B cell (primary cell): ENCODE data around the gene DEFB131A.
"Not testable (repeated sequence)": the region's sequence is repeated elsewhere in the genome, so short reads cannot be mapped to it uniquely, and the experiment has no call there.

ENCODE experiments used
- EZH2 ChIP-seq: IDR thresholded peaks from 2 replicates; pipeline ENCODE4 v1.6.1; 2012; ENCODE audit warnings: borderline replicate concordance, low read depth, mild to moderate bottlenecking, moderate library complexity, low read length; ENCODE audit not compliant: insufficient read depth, poor library complexity, severe bottlenecking
- TF ChIP-seq, protein P1 (sequence below): fragments of 200-600 bp; IDR thresholded peaks from one replicate; pipeline ENCODE4 v1.8.0; 2022; ENCODE audit warnings: antibody characterized with exemption, mild to moderate bottlenecking

DNA sequence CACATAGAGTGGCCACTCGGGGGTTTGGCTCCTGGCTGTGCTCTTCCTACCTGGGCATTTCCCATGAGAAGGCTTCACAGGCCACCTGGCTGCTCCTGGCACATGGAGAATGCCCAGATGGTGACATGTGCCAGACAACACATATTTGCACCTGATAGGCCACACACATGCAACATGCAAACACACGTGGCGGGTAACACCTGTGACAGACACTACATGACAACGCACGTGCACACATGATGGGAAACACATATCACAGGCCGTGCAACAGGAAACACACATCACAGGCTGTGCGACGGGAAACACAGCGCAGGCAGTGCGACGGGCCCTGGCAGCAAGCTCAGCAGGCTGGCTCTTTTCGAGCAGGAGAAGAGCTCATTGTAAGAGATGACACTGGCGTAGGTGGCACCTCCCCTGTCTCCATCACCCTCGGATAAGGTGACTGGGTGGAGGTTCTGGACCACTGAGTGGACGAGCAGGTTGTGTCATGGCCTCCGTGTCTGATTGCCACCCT lies 55.8 kb downstream of the DEFB131A start:
- TF ChIP-seq, protein P1, sequence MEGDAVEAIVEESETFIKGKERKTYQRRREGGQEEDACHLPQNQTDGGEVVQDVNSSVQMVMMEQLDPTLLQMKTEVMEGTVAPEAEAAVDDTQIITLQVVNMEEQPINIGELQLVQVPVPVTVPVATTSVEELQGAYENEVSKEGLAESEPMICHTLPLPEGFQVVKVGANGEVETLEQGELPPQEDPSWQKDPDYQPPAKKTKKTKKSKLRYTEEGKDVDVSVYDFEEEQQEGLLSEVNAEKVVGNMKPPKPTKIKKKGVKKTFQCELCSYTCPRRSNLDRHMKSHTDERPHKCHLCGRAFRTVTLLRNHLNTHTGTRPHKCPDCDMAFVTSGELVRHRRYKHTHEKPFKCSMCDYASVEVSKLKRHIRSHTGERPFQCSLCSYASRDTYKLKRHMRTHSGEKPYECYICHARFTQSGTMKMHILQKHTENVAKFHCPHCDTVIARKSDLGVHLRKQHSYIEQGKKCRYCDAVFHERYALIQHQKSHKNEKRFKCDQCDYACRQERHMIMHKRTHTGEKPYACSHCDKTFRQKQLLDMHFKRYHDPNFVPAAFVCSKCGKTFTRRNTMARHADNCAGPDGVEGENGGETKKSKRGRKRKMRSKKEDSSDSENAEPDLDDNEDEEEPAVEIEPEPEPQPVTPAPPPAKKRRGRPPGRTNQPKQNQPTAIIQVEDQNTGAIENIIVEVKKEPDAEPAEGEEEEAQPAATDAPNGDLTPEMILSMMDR: not testable (repeated sequence)
- not testable (repeated sequence) for TF ChIP-seq EZH2
